ENCODE results near the gene C3orf20. TPM values are rescaled to one million over a fixed set of nuclear protein-coding genes. Genes with fewer than 3 reads are reported as not detected.
A peak's percentile ranks its signal among the peaks of the same experiment; 100 is the strongest.

The C3orf20 gene
- total and polyA plus RNA-seq, 7 experiments from 2014 or later, result 0.05 to 0.81 (median 0.29) TPM; not detected in 1

- Histone ChIP-seq H3K36me3 (ENCODE audit: control insufficient read depth in 2 of 3, insufficient read depth in 3 of 3, low read length in 3 of 3) (no peaks in the 10 kb centered on the region), H3K4me1 (ENCODE audit: control insufficient read depth in 2 of 2, insufficient read depth in 2 of 2, low read length in 2 of 2) (no peaks in the 10 kb centered on the region), H3K27me3 (ENCODE audit: control insufficient read depth in 2 of 2, insufficient read depth in 2 of 2, low read length in 2 of 2) (no peaks in the 10 kb centered on the region), H3K4me3 (ENCODE audit: low read length) (no peak overlapping the region), H3K27ac (ENCODE audit: low read depth, low read length) (no peak overlapping the region), H3K9me3 (ENCODE audit: control insufficient read depth in 2 of 3, low read length in 3 of 3) (no peaks in the 10 kb centered on the region)
- ChIA-PET POLR2A (interaction anchor here (0.5 to 1.0 kb wide), 2 partner anchors 20 to 32 kb away, joined by 3 read pairs; partner anchors contain the start of gene CCDC174), CTCF (interaction anchor here (0.8 to 8.0 kb wide), 3 partner anchors 9 to 295 kb away, joined by 3 to 36 read pairs (median 4); no protein-coding TSS in a partner anchor)
- no peak for ATAC-seq
- no peak overlapping the region for H3K4me3 Mint-ChIP-seq
- peaks cover 2 to 25% (median 16%) of the 10 kb centered on the region in 5 donors for H3K27me3 Mint-ChIP-seq
- no peak for DNase-seq
- H3K9me3 Mint-ChIP-seq, result peaks cover 0 to 4% (median 0%) of the 10 kb centered on the region in 11 donors
- H3K36me3 Mint-ChIP-seq, result no peaks in the 10 kb centered on the region
- H3K4me1 Mint-ChIP-seq, result peaks cover 0 to 2% (median 0%) of the 10 kb centered on the region in 7 donors
- intact Hi-C loops (cut with micrococcal nuclease), result no loop called here
- no peak overlapping the region for H3K27ac Mint-ChIP-seq
Observed at GRCh38 chr3:14631687-14632441, 43.1 kb upstream of the C3orf20 start.

GRCh38 chr3:14632442-14632930, 42.5 kb upstream of the C3orf20 start:
- Mint-ChIP-seq H3K27ac (no peak overlapping the region), H3K27me3 (peaks cover 9 to 31% (median 16%) of the 10 kb centered on the region in 5 donors), H3K36me3 (no peaks in the 10 kb centered on the region), H3K9me3 (peaks cover 0 to 4% (median 0%) of the 10 kb centered on the region in 11 donors), H3K4me1 (peaks cover 0 to 2% (median 0%) of the 10 kb centered on the region in 7 donors), H3K4me3 (no peak overlapping the region)
- Histone ChIP-seq H3K36me3 (ENCODE audit: control insufficient read depth in 2 of 3, insufficient read depth in 3 of 3, low read length in 3 of 3) (no peaks in the 10 kb centered on the region), H3K4me3 (ENCODE audit: low read length) (no peak overlapping the region), H3K4me1 (ENCODE audit: control insufficient read depth in 2 of 2, insufficient read depth in 2 of 2, low read length in 2 of 2) (no peaks in the 10 kb centered on the region), H3K27ac (ENCODE audit: low read depth, low read length) (no peak overlapping the region), H3K27me3 (ENCODE audit: control insufficient read depth in 2 of 2, insufficient read depth in 2 of 2, low read length in 2 of 2) (no peaks in the 10 kb centered on the region), H3K9me3 (ENCODE audit: control insufficient read depth in 2 of 3, low read length in 3 of 3) (no peaks in the 10 kb centered on the region)
- CTCF ChIA-PET, result interaction anchor here (0.8 to 8.0 kb wide), 3 partner anchors 10 to 295 kb away, joined by 3 to 36 read pairs (median 4); no protein-coding TSS in a partner anchor
- no peak for DNase-seq
- POLR2A ChIA-PET, result interaction anchor here (1.0 kb wide), 1 partner anchor 19 kb away, joined by 3 read pairs; the partner anchor contains the start of gene CCDC174
- intact Hi-C loops (cut with micrococcal nuclease), result no loop called here
- no peak for ATAC-seq

- POLR2A ChIA-PET, result no interaction called here
- CTCF ChIA-PET, result interaction anchor here (8.0 kb wide), 1 partner anchor 288 kb away, joined by 36 read pairs; no protein-coding TSS in a partner anchor
Observed at GRCh38 chr3:14633417-14633816, 41.5 kb upstream of the C3orf20 start.

GRCh38 chr3:14633819-14634424, 41.0 kb upstream of the C3orf20 start:
- no peaks in the 10 kb centered on the region for H3K9me3 ChIP-seq (ENCODE audit: control insufficient read depth in 2 of 3, low read length in 3 of 3)
- no peaks in the 10 kb centered on the region for H3K36me3 ChIP-seq (ENCODE audit: control insufficient read depth in 2 of 3, insufficient read depth in 3 of 3, low read length in 3 of 3)
- peak; percentile 24 to 63 (median 47) for DNase-seq
- no peak overlapping the region for H3K27ac ChIP-seq (ENCODE audit: low read depth, low read length)
- peaks cover 16 to 46% (median 21%) of the 10 kb centered on the region in 5 donors for H3K27me3 Mint-ChIP-seq
- POLR2A ChIA-PET, result no interaction called here
- CTCF ChIA-PET, result interaction anchor here (8.0 kb wide), 1 partner anchor 288 kb away, joined by 36 read pairs; no protein-coding TSS in a partner anchor
- ATAC-seq, result peak; percentile 82
- peaks cover 0 to 2% (median 0%) of the 10 kb centered on the region in 7 donors for H3K4me1 Mint-ChIP-seq
- no peaks in the 10 kb centered on the region for H3K4me1 ChIP-seq (ENCODE audit: control insufficient read depth in 2 of 2, insufficient read depth in 2 of 2, low read length in 2 of 2)
- H3K36me3 Mint-ChIP-seq, result no peaks in the 10 kb centered on the region
- H3K27ac Mint-ChIP-seq, result no peak overlapping the region
- intact Hi-C loops (cut with micrococcal nuclease), result loop anchor here (1.0 to 2.0 kb wide), 3 partner anchors 147 to 287 kb away; no protein-coding TSS in a partner anchor
- no peak overlapping the region for H3K4me3 Mint-ChIP-seq
- peaks cover 0 to 5% (median 0%) of the 10 kb centered on the region in 11 donors for H3K9me3 Mint-ChIP-seq
- H3K4me3 ChIP-seq (ENCODE audit: low read length), result no peak overlapping the region
- H3K27me3 ChIP-seq (ENCODE audit: control insufficient read depth in 2 of 2, insufficient read depth in 2 of 2, low read length in 2 of 2), result no peaks in the 10 kb centered on the region

More at GRCh38 chr3:14633417-14633816, 41.5 kb upstream of the C3orf20 start:
- no peak overlapping the region for H3K27ac Mint-ChIP-seq
- peaks cover 16 to 40% (median 18%) of the 10 kb centered on the region in 5 donors for H3K27me3 Mint-ChIP-seq
- Histone ChIP-seq H3K36me3 (ENCODE audit: control insufficient read depth in 2 of 3, insufficient read depth in 3 of 3, low read length in 3 of 3) (no peaks in the 10 kb centered on the region), H3K4me3 (ENCODE audit: low read length) (no peak overlapping the region), H3K4me1 (ENCODE audit: control insufficient read depth in 2 of 2, insufficient read depth in 2 of 2, low read length in 2 of 2) (no peaks in the 10 kb centered on the region), H3K9me3 (ENCODE audit: control insufficient read depth in 2 of 3, low read length in 3 of 3) (no peaks in the 10 kb centered on the region), H3K27me3 (ENCODE audit: control insufficient read depth in 2 of 2, insufficient read depth in 2 of 2, low read length in 2 of 2) (no peaks in the 10 kb centered on the region), H3K27ac (ENCODE audit: low read depth, low read length) (no peak overlapping the region)
- H3K9me3 Mint-ChIP-seq, result peaks cover 0 to 4% (median 0%) of the 10 kb centered on the region in 11 donors
- peaks cover 0 to 2% (median 0%) of the 10 kb centered on the region in 7 donors for H3K4me1 Mint-ChIP-seq
- intact Hi-C loops (cut with micrococcal nuclease), result loop anchor here (1.0 kb wide), 1 partner anchor 283 kb away; no protein-coding TSS in a partner anchor
- ATAC-seq, result no peak
- no peak overlapping the region for H3K4me3 Mint-ChIP-seq
- no peaks in the 10 kb centered on the region for H3K36me3 Mint-ChIP-seq
- DNase-seq, result no peak

GRCh38 chr3:14634763-14635400, 40.1 kb upstream of the C3orf20 start:
- ChIA-PET CTCF (interaction anchor here (1.2 to 8.0 kb wide), 2 partner anchors 17 to 287 kb away, joined by 4 to 36 read pairs; partner anchors contain the start of gene CCDC174), POLR2A (no interaction called here)
- no peaks in the 10 kb centered on the region for H3K36me3 Mint-ChIP-seq
- H3K4me3 ChIP-seq (ENCODE audit: low read length), result no peak overlapping the region
- H3K27me3 Mint-ChIP-seq, result peaks cover 16 to 52% (median 23%) of the 10 kb centered on the region in 5 donors
- peaks cover 0 to 5% (median 0%) of the 10 kb centered on the region in 11 donors for H3K9me3 Mint-ChIP-seq
- H3K9me3 ChIP-seq (ENCODE audit: control insufficient read depth in 2 of 3, low read length in 3 of 3), result no peaks in the 10 kb centered on the region
- H3K27ac Mint-ChIP-seq, result no peak overlapping the region
- H3K4me1 ChIP-seq (ENCODE audit: control insufficient read depth in 2 of 2, insufficient read depth in 2 of 2, low read length in 2 of 2), result no peaks in the 10 kb centered on the region
- H3K27me3 ChIP-seq (ENCODE audit: control insufficient read depth in 2 of 2, insufficient read depth in 2 of 2, low read length in 2 of 2), result no peaks in the 10 kb centered on the region
- DNase-seq (no peak), ATAC-seq (no peak)
- H3K4me1 Mint-ChIP-seq, result peaks cover 0 to 2% (median 0%) of the 10 kb centered on the region in 7 donors
- H3K36me3 ChIP-seq (ENCODE audit: control insufficient read depth in 2 of 3, insufficient read depth in 3 of 3, low read length in 3 of 3), result no peaks in the 10 kb centered on the region
- intact Hi-C loops (cut with micrococcal nuclease), result loop anchor here (1.0 to 2.0 kb wide), 2 partner anchors 146 to 286 kb away; no protein-coding TSS in a partner anchor
- no peak overlapping the region for H3K4me3 Mint-ChIP-seq
- H3K27ac ChIP-seq (ENCODE audit: low read depth, low read length), result no peak overlapping the region

Measured in naive thymus-derived CD4-positive, alpha-beta T cell (primary cell).